Epithelial cell of esophagus (primary cell): Measurements from ENCODE around the gene NUP43.
"Not testable (repeated sequence)": the region's sequence is repeated elsewhere in the genome, so short reads cannot be mapped to it uniquely, and the experiment has no call there.

Source experiments
- DNase-seq: peaks from one replicate; pipeline ENCODE4 v3.0.0; 2010; ENCODE audit warnings: low read depth
- H3K4me3 ChIP-seq: 2 replicates; pipeline ENCODE4 v1.5.1; 2011; ENCODE audit warnings: mild to moderate bottlenecking, low read length, control low read depth
- CTCF ChIP-seq: IDR thresholded peaks from 2 replicates; pipeline ENCODE4 v1.5.1; 2011; ENCODE audit warnings: low read depth, mild to moderate bottlenecking, low read length, control low read depth, inconsistent platforms; ENCODE audit not compliant: insufficient read depth; ENCODE audit errors: missing control alignments

Gene NUP43

GRCh38 chr6:149696901-149697300 is 49.4 kb downstream of the NUP43 start:
- no peak overlapping the region for H3K4me3 ChIP-seq
- TF ChIP-seq CTCF: no peak
- DNase-seq: peak; percentile 79

DNA sequence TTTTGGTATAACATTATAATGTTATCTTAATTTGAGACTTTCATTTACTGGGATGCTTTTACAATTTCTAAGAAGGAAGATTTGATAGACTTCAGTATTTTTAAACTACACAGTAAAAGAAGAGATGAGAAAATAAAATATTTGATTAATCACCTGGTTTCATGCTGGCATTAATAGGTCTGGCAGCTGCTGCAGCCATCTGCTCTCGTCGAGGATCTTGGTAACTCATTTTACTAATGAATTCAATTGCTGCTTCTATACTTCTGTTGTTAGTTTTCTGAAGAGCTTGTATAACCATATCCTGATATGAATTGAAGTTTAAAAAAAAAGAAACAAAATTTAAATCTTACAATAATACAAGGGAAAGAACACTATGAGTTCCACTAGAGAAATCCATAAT is 51.4 kb downstream of the NUP43 start:
- DNase-seq: no peak

GRCh38 chr6:149691201-149691600 is 55.1 kb downstream of the NUP43 start:
- no peak for TF ChIP-seq CTCF
- no peak overlapping the region for H3K4me3 ChIP-seq
- DNase-seq: no peak

More for the DNA sequence above, 51.4 kb downstream of the NUP43 start:
- no peak for TF ChIP-seq CTCF
- no peak overlapping the region for H3K4me3 ChIP-seq

- TF ChIP-seq CTCF: no peak
- no peak overlapping the region for H3K4me3 ChIP-seq
- DNase-seq: no peak
Observed at GRCh38 chr6:149686230-149686629, 60.1 kb downstream of the NUP43 start.

GRCh38 chr6:149683256-149683859 is 63.0 kb downstream of the NUP43 start:
- no peak for TF ChIP-seq CTCF
- no peak overlapping the region for H3K4me3 ChIP-seq
- DNase-seq: no peak

DNA sequence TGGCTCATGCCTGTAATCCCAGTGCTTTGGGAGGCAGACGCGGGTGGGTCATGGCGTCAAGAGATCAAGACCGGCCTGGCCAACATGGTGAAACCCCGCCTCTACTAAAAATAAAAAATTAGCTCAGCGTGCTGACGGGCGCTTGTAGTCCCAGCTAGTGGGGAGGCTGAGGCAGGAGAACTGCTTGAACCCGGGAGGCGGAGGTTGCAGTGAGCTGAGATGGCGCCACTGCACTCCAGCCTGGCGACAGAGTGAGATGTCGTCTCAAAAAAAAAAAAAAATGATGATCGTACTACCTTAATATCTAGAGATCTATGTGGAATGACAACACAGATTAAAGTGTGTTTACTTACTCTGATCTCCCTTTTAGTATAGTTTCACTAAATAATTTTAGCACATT is 64.5 kb downstream of the NUP43 start:
- not testable (repeated sequence) for H3K4me3 ChIP-seq, DNase-seq

GRCh38 chr6:149681209-149681608 is 65.1 kb downstream of the NUP43 start:
- DNase-seq: no peak
- TF ChIP-seq CTCF: no peak
- H3K4me3 ChIP-seq: no peak overlapping the region
